ENCODE measurements around the gene NAP1L4. TPM values are rescaled to one million over a fixed set of nuclear protein-coding genes. Genes with fewer than 3 reads are reported as not detected.
"Not testable (repeated sequence)": the region's sequence is repeated elsewhere in the genome, so short reads cannot be mapped to it uniquely, and the experiment has no call there.

The NAP1L4 gene
- polyA plus RNA-seq, 1 of the 3 experiments (the other 2 are of a cell fraction), result 104 TPM

- TF ChIP-seq RXRA (IDR thresholded peaks at IDR 0.05; ENCODE audit: borderline replicate concordance, low read depth) (no peak), NRF1 (IDR thresholded peaks at IDR 0.05; ENCODE audit: low read depth, low read length) (no peak), PBX3 (IDR thresholded peaks at IDR 0.05) (no peak), SMC3 (IDR thresholded peaks at IDR 0.05; ENCODE audit: low read depth, low read length) (no peak), RAD21 (IDR thresholded peaks at IDR 0.05; ENCODE audit: low read length) (no peak), MXI1 (IDR thresholded peaks at IDR 0.05; ENCODE audit: low read depth, low read length) (no peak)
Measured at GRCh38 chr11:2940921-2941821, 51.0 kb downstream of the NAP1L4 start (continued).

GRCh38 chr11:2940147-2940920 lies 51.8 kb downstream of the NAP1L4 start:
- H3K27ac ChIP-seq (ENCODE audit: low read depth in 2 of 2, low read length in 1 of 2), result peak overlapping the region in 1 of 2 experiments; percentile 8; a peak in 1 of 4 replicates

GRCh38 chr11:2938458-2939418 lies 53.4 kb downstream of the NAP1L4 start:
- H3K79me2 ChIP-seq (ENCODE audit: insufficient read depth); H4K20me1 ChIP-seq (ENCODE audit: insufficient read depth); H3K4me3 ChIP-seq (ENCODE audit: low read depth in 2 of 2, low read length in 1 of 2); H3K9ac ChIP-seq; H2AFZ ChIP-seq (ENCODE audit: low read depth); H3K9me3 ChIP-seq; H3K9me2 ChIP-seq; H3K27ac ChIP-seq (ENCODE audit: low read depth in 2 of 2, low read length in 1 of 2); H3K36me3 ChIP-seq (replicated peaks in 1 of 2; ENCODE audit: control insufficient read depth in 1 of 2, insufficient read depth in 2 of 2, low read length in 1 of 2); DNase-seq; H3K4me2 ChIP-seq; H3K27me3 ChIP-seq (ENCODE audit: insufficient read depth); POLR2A ChIA-PET: not testable (repeated sequence)
- CTCF ChIA-PET, result interaction anchor here (1.2 to 4.2 kb wide), 3 partner anchors 9 to 153 kb away, joined by 3 to 27 read pairs (median 8); partner anchors contain the start of gene PHLDA2
- 88% methylated on average over 20 of the region's 20 CpGs for WGBS (ENCODE audit: low lambda C conversion rate)
- peaks cover 16% of the 10 kb centered on the region for H3F3A ChIP-seq (replicated peaks; ENCODE audit: insufficient read depth)
- H3K4me1 ChIP-seq (ENCODE audit: control insufficient read depth in 1 of 2, insufficient read depth in 2 of 2, low read depth in 1 of 2, low read length in 1 of 2), result peaks cover 0 to 20% of the 10 kb centered on the region in 2 experiments; a peak in 1 of 4 replicates

More at GRCh38 chr11:2940147-2940920, 51.8 kb downstream of the NAP1L4 start:
- CTCF ChIA-PET, result interaction anchor here (1.2 to 4.2 kb wide), 7 partner anchors 11 to 409 kb away, joined by 3 to 27 read pairs (median 7); partner anchors contain the start of gene PHLDA2
- peaks cover 16% of the 10 kb centered on the region for H3F3A ChIP-seq (replicated peaks; ENCODE audit: insufficient read depth)
- TF ChIP-seq MXI1 (IDR thresholded peaks at IDR 0.05; ENCODE audit: low read depth, low read length), result no peak
- peak; percentile 57 for TF ChIP-seq PBX3 (IDR thresholded peaks at IDR 0.05)
- no peak overlapping the region for H2AFZ ChIP-seq (ENCODE audit: low read depth)
- H4K20me1 ChIP-seq (ENCODE audit: insufficient read depth), result no peaks in the 10 kb centered on the region
- H3K4me3 ChIP-seq (ENCODE audit: low read depth in 2 of 2, low read length in 1 of 2), result no peak overlapping the region
- 0 out of 2 replicates have a peak, but pooled peaks cover 6% of the 10 kb centered on the region for H3K9me3 ChIP-seq
- H3K9ac ChIP-seq, result no peak overlapping the region
- whole genome bisulfite sequencing (ENCODE audit: low lambda C conversion rate), result 77% methylated on average over 9 of the region's 16 CpGs
- peaks cover 0 to 25% of the 10 kb centered on the region in 2 experiments; a peak in 1 of 4 replicates for H3K4me1 ChIP-seq (ENCODE audit: control insufficient read depth in 1 of 2, insufficient read depth in 2 of 2, low read depth in 1 of 2, low read length in 1 of 2)
- H3K79me2 ChIP-seq (ENCODE audit: insufficient read depth), result no peaks in the 10 kb centered on the region
- POLR2A ChIA-PET, result no interaction called here
- no peaks in the 10 kb centered on the region for H3K27me3 ChIP-seq (ENCODE audit: insufficient read depth)
- H3K9me2 ChIP-seq, result no peaks in the 10 kb centered on the region
- DNase-seq, result peak; percentile 30
- no peak overlapping the region for H3K4me2 ChIP-seq
- peaks cover 12 to 24% of the 10 kb centered on the region in 2 experiments for H3K36me3 ChIP-seq (replicated peaks in 1 of 2; ENCODE audit: control insufficient read depth in 1 of 2, insufficient read depth in 2 of 2, low read length in 1 of 2)

- H3K9me3 ChIP-seq; H3K4me2 ChIP-seq; H3K27ac ChIP-seq (ENCODE audit: low read depth in 2 of 2, low read length in 1 of 2); H2AFZ ChIP-seq (ENCODE audit: low read depth); POLR2A ChIA-PET; CTCF ChIA-PET; H3K9ac ChIP-seq; H3K36me3 ChIP-seq (replicated peaks in 1 of 2; ENCODE audit: control insufficient read depth in 1 of 2, insufficient read depth in 2 of 2, low read length in 1 of 2); H4K20me1 ChIP-seq (ENCODE audit: insufficient read depth); H3K4me3 ChIP-seq (ENCODE audit: low read depth in 2 of 2, low read length in 1 of 2); H3K27me3 ChIP-seq (ENCODE audit: insufficient read depth); H3K79me2 ChIP-seq (ENCODE audit: insufficient read depth); DNase-seq; H3K9me2 ChIP-seq: not testable (repeated sequence)
- peaks cover 0 to 17% of the 10 kb centered on the region in 2 experiments; a peak in 2 of 4 replicates for H3K4me1 ChIP-seq (ENCODE audit: control insufficient read depth in 1 of 2, insufficient read depth in 2 of 2, low read depth in 1 of 2, low read length in 1 of 2)
- WGBS (ENCODE audit: low lambda C conversion rate), result 81% methylated on average over 32 of the region's 32 CpGs
- peaks cover 16% of the 10 kb centered on the region for H3F3A ChIP-seq (replicated peaks; ENCODE audit: insufficient read depth)
Measured at GRCh38 chr11:2937641-2938457, 54.3 kb downstream of the NAP1L4 start.

Data from SK-N-SH (cell line).